Mesenchymal stem cell (in vitro differentiated cells and primary cell): ENCODE measurements around the gene KLHL26.

Experiments used
- DNase-seq: peaks from one replicate; pipeline ENCODE4 v3.0.0-alpha.2; 2013
- H2AFZ ChIP-seq: one replicate; pipeline ENCODE4 v1.6.1; 2013; ENCODE audit warnings: low read depth, mild to moderate bottlenecking, control low read depth, inconsistent platforms, low read length, moderate library complexity
- H2AK5ac ChIP-seq: 2 replicates; pipeline ENCODE4 v1.6.1; 2013; ENCODE audit warnings: low read length, moderate library complexity, mild to moderate bottlenecking, inconsistent platforms; ENCODE audit not compliant: severe bottlenecking
- H2BK120ac ChIP-seq: one replicate; pipeline ENCODE4 v1.6.1; 2013; ENCODE audit warnings: low read depth, mild to moderate bottlenecking, inconsistent platforms, low read length, moderate library complexity
- H2BK12ac ChIP-seq, 2 experiments: one replicate each; pipeline ENCODE4 v1.6.1; 2013; ENCODE audit warnings: inconsistent platforms in 2 of 2, low read length in 2 of 2, mild to moderate bottlenecking in 2 of 2, moderate library complexity in 2 of 2, control low read depth in 1 of 2
- H2BK15ac ChIP-seq: one replicate; pipeline ENCODE4 v1.6.1; 2013; ENCODE audit warnings: mild to moderate bottlenecking, low read depth, inconsistent platforms; ENCODE audit not compliant: poor library complexity, severe bottlenecking
- H2BK5ac ChIP-seq: 2 replicates; pipeline ENCODE4 v1.6.1; 2013; ENCODE audit warnings: low read depth, mild to moderate bottlenecking, low read length, control low read depth, inconsistent platforms; ENCODE audit not compliant: poor library complexity, severe bottlenecking
- H3K14ac ChIP-seq, 2 experiments: one replicate each; pipeline ENCODE4 v1.6.1; 2013; ENCODE audit warnings: inconsistent platforms in 2 of 2, low read length in 2 of 2, control low read depth in 1 of 2, mild to moderate bottlenecking in 1 of 2, moderate library complexity in 1 of 2
- H3K18ac ChIP-seq, 2 experiments: one replicate each; pipeline ENCODE4 v1.6.1; 2013; ENCODE audit warnings: inconsistent platforms in 2 of 2, low read length in 2 of 2, control low read depth in 1 of 2, low read depth in 1 of 2, mild to moderate bottlenecking in 1 of 2
- H3K23ac ChIP-seq, 2 experiments: one replicate each; pipeline ENCODE4 v1.6.1; 2013; ENCODE audit warnings: inconsistent platforms in 2 of 2, low read length in 2 of 2, mild to moderate bottlenecking in 2 of 2, moderate library complexity in 2 of 2, control low read depth in 1 of 2
- H3K27ac ChIP-seq: 2 replicates; pipeline ENCODE4 v1.5.1; 2013; ENCODE audit warnings: mild to moderate bottlenecking, moderate library complexity, low read length, control low read depth, inconsistent platforms; ENCODE audit not compliant: poor library complexity, severe bottlenecking
- H3K27me3 ChIP-seq, 2 experiments: 2 replicates each; pipeline versions ENCODE4 v1.6.1 to v1.7.0; 2013; ENCODE audit warnings: low read length in 2 of 2, mild to moderate bottlenecking in 2 of 2, moderate library complexity in 2 of 2, control low read depth in 1 of 2, inconsistent platforms in 1 of 2; ENCODE audit not compliant: control insufficient read depth in 1 of 2, insufficient read depth in 1 of 2
- H3K36me3 ChIP-seq, 2 experiments: 2 replicates each; pipeline versions ENCODE4 v1.6.1 to v1.7.0; 2013; ENCODE audit warnings: low read length in 2 of 2, control low read depth in 1 of 2, inconsistent platforms in 1 of 2, low read depth in 1 of 2, mild to moderate bottlenecking in 1 of 2; ENCODE audit not compliant: insufficient read depth in 2 of 2, control insufficient read depth in 1 of 2
- H3K4ac ChIP-seq, 2 experiments: one replicate each; pipeline ENCODE4 v1.6.1; 2013; ENCODE audit warnings: inconsistent platforms in 2 of 2, low read length in 2 of 2, mild to moderate bottlenecking in 2 of 2, moderate library complexity in 2 of 2, control low read depth in 1 of 2, low read depth in 1 of 2
- H3K4me1 ChIP-seq: 2 replicates; pipeline ENCODE4 v1.6.1; 2013; ENCODE audit warnings: low read depth, low read length, control low read depth; ENCODE audit not compliant: control insufficient read depth, insufficient read depth
- H3K4me2 ChIP-seq: 2 replicates; pipeline ENCODE4 v1.6.1; 2013; ENCODE audit warnings: low read length, mild to moderate bottlenecking, inconsistent platforms; ENCODE audit not compliant: poor library complexity, severe bottlenecking
- H3K4me3 ChIP-seq, 2 experiments: 2 replicates each; pipeline versions ENCODE4 v1.5.1 to v1.7.0; 2013; ENCODE audit warnings: low read length in 2 of 2, mild to moderate bottlenecking in 2 of 2, control low read depth in 1 of 2, low read depth in 1 of 2; ENCODE audit not compliant: insufficient read depth in 1 of 2
- H3K79me1 ChIP-seq: replicated peaks from 2 replicates; pipeline ENCODE4 v1.6.1; 2013; ENCODE audit warnings: mild to moderate bottlenecking, control low read depth, low read length, inconsistent platforms; ENCODE audit not compliant: poor library complexity, severe bottlenecking
- H3K9ac ChIP-seq: 2 replicates; pipeline ENCODE4 v1.7.0; 2013; ENCODE audit warnings: mild to moderate bottlenecking, low read length, moderate library complexity
- H3K9me3 ChIP-seq: 2 replicates; pipeline ENCODE4 v1.7.0; 2013; ENCODE audit warnings: mild to moderate bottlenecking, low read length; ENCODE audit not compliant: control insufficient read depth
- H4K8ac ChIP-seq: one replicate; pipeline ENCODE4 v1.6.1; 2013; ENCODE audit warnings: inconsistent platforms, mild to moderate bottlenecking, low read length, moderate library complexity
- H4K91ac ChIP-seq: one replicate; pipeline ENCODE4 v1.6.1; 2013; ENCODE audit warnings: mild to moderate bottlenecking, low read length, inconsistent platforms
- WGBS: methylation state at CpG from one replicate; pipeline ENCODE4 v1.1.7; 2013; ENCODE audit warnings: mixed read lengths; 5-methylcytosine and 5-hydroxymethylcytosine counted together

The KLHL26 gene

DNA sequence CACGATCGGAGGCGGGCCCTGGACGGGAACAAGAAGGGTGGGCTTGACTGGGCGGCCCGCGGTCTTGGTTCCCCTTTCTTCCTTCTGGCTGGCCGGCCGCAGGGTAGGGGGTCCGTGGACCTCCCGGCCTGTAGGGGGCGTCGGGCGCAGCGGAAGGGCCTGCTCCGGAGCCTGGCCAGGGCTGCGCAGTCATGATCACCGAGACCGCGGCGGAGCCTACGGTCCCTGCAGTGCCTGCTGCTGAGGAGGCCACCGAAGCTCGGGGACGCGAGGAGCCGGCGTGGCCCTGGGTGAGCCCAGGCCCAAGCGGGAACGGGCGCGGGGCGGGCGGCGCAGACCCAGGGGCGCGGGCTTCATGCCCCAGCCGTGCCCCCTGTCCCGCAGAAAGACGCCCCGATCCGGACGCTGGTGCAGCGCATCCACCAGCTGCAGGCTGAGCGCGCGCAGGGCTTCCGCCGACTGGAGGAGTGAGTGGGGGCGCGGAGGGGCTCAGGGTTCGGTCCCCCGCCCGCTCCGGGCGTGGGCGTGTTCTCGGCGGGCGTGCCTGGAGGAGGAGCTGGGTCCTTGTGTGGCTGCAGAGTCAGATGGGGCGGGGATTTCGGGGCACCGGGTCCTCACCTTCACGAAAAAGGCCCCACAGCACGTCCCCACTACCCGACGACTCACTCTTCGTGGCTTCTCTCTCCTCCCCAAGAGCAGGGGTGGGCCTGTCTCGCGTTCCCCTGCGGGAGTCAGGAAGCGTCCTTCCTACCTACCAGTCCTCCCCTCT is 48.0 kb upstream of the KLHL26 start, which contains the start of gene REX1BD:
TSS of gene REX1BD (plus strand) at position 188 of the 769 bp plus-strand sequence. CDS start at position 192, 4 bp downstream.
- Histone ChIP-seq H3K4me2 (peak within 1 kb of the TSS; percentile 99), H3K23ac (peak within 1 kb of the TSS in 1 of 2 experiments; percentile 83), H3K27me3 (peaks cover 0 to 3% of the 10 kb centered on the region in 2 experiments), H4K8ac (peak within 1 kb of the TSS; percentile 97), H3K36me3 (peaks cover 9 to 16% of the 10 kb centered on the region in 2 experiments), H3K4me3 (peak within 1 kb of the TSS; percentile 93), H2BK15ac (peak within 1 kb of the TSS; percentile 86), H2BK120ac (peak within 1 kb of the TSS; percentile 92), H2AK5ac (no peak within 1 kb of the TSS), H3K4me1 (peaks cover 28% of the 10 kb centered on the region), H3K14ac (peak within 1 kb of the TSS in 1 of 2 experiments; percentile 99), H2AFZ (peak within 1 kb of the TSS; percentile 98), H2BK5ac (no peak within 1 kb of the TSS), H3K9ac (peak within 1 kb of the TSS; percentile 89), H3K18ac (peak within 1 kb of the TSS; percentile 97), H3K4ac (peak within 1 kb of the TSS; percentile 78 to 99), H4K91ac (peak within 1 kb of the TSS; percentile 88), H3K27ac (peak within 1 kb of the TSS; percentile 70), H3K79me1 (peaks cover 2% of the 10 kb centered on the region), H2BK12ac (peak within 1 kb of the TSS in 1 of 2 experiments; percentile 84), H3K9me3 (no peaks in the 10 kb centered on the region)
- WGBS, result under 1% methylated on average over 46 of the region's 72 CpGs
- DNase-seq, result peak; percentile 76

DNA sequence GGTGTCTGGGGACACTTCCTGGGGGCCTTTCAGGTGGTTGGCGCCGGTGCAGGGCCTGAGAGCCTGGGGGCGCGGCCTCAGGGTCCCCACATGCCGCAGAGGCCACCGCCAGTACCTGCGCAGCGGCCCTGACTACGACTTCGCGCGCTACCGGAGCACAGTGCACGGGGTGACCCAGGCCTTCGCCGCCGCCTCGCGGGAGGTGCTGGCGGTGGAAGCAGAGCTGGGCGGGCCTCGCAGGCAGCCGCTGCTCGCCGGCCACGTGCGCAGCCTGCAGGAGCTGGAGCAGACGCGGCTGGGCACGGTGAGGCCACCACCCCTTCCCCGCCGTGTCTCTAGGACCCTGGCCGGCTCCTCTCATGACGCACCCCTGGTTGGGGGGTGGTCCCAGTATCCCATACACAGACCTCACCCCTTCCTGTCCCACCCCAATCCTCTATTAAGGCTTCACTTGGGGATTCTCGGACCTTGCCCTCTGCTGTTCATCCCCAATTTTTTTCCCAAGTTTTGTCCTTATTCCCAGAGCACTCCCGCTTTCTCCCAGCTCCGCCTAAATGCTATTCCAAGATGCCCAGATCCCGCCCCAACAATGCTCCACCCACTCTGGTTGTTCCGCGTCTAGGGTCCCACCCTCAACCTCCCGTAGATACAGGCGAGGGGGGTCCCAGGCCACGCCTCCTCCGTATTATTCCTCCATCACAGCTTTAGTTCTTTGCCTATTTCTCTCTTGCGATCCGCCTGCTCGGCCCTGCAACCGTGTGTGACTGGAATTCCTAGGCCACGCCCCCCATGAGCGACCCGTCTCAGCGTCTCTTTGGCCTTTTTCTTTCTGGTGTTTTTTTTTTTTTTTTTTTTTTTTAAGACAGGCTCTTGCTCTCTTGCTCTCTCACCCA is 47.2 kb upstream of the KLHL26 start:
- H3K18ac ChIP-seq, result peak overlapping the region; percentile 61 to 71
- H3K27me3 ChIP-seq, result peaks cover 0 to 3% of the 10 kb centered on the region in 2 experiments
- peak overlapping the region; percentile 89 for H3K9ac ChIP-seq
- DNase-seq, result peak; percentile 79
- H3K4me3 ChIP-seq, result peak overlapping the region; percentile 93
- H3K23ac ChIP-seq, result peak overlapping the region in 1 of 2 experiments; percentile 83
- peak overlapping the region; percentile 97 for H4K8ac ChIP-seq
- H3K14ac ChIP-seq, result peak overlapping the region in 1 of 2 experiments; percentile 53
- no peak overlapping the region for H2AK5ac ChIP-seq
- no peaks in the 10 kb centered on the region for H3K9me3 ChIP-seq
- under 1% methylated on average over 52 of the region's 52 CpGs for WGBS
- peaks cover 9 to 16% of the 10 kb centered on the region in 2 experiments for H3K36me3 ChIP-seq
- peak overlapping the region; percentile 99 for H3K4me2 ChIP-seq
- H3K27ac ChIP-seq, result peak overlapping the region; percentile 70
- H3K4me1 ChIP-seq, result peaks cover 35% of the 10 kb centered on the region
- H2AFZ ChIP-seq, result peak overlapping the region; percentile 72
- H3K4ac ChIP-seq, result peak overlapping the region; percentile 9 to 78
- H2BK12ac ChIP-seq, result peak overlapping the region in 1 of 2 experiments; percentile 75
- peak overlapping the region; percentile 86 for H2BK15ac ChIP-seq
- H3K79me1 ChIP-seq, result peaks cover 2% of the 10 kb centered on the region
- peak overlapping the region; percentile 78 for H4K91ac ChIP-seq
- no peak overlapping the region for H2BK5ac ChIP-seq
- no peak overlapping the region for H2BK120ac ChIP-seq

DNA sequence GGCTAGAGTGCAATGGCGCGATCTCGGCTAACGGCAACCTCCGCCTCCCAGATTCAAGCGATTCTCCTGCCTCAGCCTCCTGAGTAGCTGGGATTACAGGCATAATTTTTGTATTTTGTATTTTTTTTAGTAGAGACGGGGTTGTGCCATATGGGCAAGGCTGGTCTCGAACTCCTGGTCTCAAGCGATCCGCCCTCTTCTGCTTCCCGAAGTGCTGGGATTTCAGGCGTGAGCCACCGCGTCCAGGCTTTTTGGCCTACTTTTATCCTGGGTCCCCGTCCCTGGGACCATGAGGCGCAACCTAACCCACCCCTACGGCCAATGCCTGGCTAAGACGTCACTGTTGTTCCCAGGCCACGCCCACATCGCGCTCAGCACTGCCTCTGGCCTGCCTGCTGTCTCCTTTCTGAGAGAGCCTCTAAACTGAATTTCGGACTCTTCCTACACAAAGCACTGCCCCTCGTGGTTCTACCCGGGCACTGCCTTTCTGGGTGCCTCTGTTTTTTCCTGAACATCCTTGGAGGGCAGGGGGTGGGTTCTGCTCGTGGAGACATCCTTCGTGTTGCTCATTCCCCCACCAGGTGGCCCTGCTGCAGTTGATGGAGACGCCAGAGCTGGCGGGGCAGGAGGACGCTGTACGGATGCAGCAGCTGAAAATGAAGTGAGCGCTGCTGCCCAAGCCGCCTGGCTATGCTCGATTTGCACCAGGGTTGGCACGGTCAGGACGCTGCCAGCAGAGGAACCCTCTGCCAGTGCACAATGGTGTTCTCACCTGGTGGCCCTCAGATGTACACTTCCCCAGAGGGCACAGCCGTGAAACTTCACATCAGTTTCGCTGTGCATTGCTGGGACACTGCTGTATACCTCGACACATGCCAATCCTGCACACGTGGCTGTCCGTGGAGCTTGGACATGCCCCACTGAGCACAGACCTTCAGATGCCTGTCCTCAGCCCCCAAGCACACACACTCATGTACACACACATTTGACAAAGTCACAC is 46.3 kb upstream of the KLHL26 start:
- Histone ChIP-seq H3K9ac (peak overlapping the region; percentile 89), H3K4me1 (peaks cover 40% of the 10 kb centered on the region), H2BK5ac (no peak overlapping the region), H4K8ac (peak overlapping the region; percentile 9), H2AK5ac (no peak overlapping the region), H2BK12ac (peak overlapping the region in 1 of 2 experiments; percentile 30), H3K27me3 (peaks cover 0 to 11% of the 10 kb centered on the region in 2 experiments), H3K4me3 (peak overlapping the region; percentile 33 to 93), H3K18ac (no peak overlapping the region), H3K36me3 (peaks cover 9 to 16% of the 10 kb centered on the region in 2 experiments), H2BK15ac (no peak overlapping the region), H2BK120ac (no peak overlapping the region), H3K27ac (no peak overlapping the region), H3K4me2 (peak overlapping the region; percentile 99), H3K9me3 (no peaks in the 10 kb centered on the region), H4K91ac (peak overlapping the region; percentile 74), H3K23ac (no peak overlapping the region), H3K79me1 (peaks cover 2% of the 10 kb centered on the region), H3K4ac (no peak overlapping the region), H3K14ac (no peak overlapping the region), H2AFZ (no peak overlapping the region)
- WGBS, result 35% methylated on average over 40 of the region's 40 CpGs
- DNase-seq, result peak; percentile 89
